B cell (primary cell): ENCODE measurements around the gene ELAC1.

Experiments
- EZH2 ChIP-seq: IDR thresholded peaks from 2 replicates; pipeline ENCODE4 v1.6.1; 2012; ENCODE audit warnings: borderline replicate concordance, low read depth, mild to moderate bottlenecking, moderate library complexity, low read length; ENCODE audit not compliant: insufficient read depth, poor library complexity, severe bottlenecking
- TF ChIP-seq, protein P1 (sequence below): fragments of 200-600 bp; IDR thresholded peaks from one replicate; pipeline ENCODE4 v1.8.0; 2022; ENCODE audit warnings: antibody characterized with exemption, mild to moderate bottlenecking

DNA sequence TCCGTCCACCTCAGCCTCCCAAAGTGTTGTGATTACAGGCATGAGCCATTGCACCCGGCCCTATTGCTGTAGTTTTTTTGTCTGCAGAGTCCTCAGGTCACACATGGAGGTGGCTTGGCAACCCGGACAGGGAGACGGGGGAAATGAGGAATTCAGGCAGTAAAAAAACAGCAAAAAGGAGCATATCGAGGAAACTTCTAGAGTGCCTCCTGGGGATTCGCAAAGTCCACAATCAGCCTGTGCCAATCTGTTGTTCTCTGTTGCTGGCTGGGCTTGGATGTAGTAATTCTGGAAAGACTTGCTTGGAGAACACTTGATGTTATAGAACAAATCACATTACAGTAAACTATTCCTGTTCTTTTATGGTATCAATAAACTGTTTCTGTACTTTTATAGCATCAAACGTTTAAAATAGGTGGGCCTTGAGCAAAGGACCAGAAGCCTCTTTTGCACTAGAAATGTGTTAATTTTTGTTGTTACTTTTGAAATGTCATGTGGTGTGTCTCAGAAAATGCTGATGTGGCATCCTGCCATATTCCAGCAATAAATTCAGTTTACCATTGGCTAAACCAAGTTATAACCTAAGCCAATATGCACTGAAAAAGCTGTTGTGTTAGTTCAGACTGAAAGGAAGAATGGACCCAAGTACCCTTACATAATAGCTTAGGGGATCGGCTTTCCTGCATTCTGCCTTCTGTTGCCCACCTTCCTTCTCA is 14.4 kb downstream of the ELAC1 start:
- TF ChIP-seq, protein P1, sequence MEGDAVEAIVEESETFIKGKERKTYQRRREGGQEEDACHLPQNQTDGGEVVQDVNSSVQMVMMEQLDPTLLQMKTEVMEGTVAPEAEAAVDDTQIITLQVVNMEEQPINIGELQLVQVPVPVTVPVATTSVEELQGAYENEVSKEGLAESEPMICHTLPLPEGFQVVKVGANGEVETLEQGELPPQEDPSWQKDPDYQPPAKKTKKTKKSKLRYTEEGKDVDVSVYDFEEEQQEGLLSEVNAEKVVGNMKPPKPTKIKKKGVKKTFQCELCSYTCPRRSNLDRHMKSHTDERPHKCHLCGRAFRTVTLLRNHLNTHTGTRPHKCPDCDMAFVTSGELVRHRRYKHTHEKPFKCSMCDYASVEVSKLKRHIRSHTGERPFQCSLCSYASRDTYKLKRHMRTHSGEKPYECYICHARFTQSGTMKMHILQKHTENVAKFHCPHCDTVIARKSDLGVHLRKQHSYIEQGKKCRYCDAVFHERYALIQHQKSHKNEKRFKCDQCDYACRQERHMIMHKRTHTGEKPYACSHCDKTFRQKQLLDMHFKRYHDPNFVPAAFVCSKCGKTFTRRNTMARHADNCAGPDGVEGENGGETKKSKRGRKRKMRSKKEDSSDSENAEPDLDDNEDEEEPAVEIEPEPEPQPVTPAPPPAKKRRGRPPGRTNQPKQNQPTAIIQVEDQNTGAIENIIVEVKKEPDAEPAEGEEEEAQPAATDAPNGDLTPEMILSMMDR, result no peak
- no peak for TF ChIP-seq EZH2
